ENCODE measurements around the gene ABHD14A.

DNA sequence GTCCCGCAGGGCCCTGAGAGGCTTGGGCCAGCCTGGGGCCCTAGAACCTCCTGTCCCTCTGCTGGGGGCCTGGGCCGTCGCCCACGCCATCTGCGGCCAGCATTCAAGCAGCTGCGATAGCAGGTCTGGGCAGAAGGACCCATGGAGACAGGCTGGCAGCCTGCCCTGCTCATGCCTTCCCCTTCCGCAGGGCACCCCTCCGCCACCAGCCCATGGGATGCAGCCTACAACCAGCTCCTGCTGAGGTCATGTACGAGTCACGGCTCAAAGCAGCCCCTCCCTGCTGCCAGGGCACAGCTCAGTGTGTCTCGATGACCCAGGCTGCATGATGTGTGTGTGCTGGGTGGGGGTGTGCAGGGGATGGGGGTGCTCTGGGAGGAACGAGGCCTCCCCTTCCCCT, 53.7 kb downstream of the ABHD14A start:
- TF ChIP-seq, protein P1, sequence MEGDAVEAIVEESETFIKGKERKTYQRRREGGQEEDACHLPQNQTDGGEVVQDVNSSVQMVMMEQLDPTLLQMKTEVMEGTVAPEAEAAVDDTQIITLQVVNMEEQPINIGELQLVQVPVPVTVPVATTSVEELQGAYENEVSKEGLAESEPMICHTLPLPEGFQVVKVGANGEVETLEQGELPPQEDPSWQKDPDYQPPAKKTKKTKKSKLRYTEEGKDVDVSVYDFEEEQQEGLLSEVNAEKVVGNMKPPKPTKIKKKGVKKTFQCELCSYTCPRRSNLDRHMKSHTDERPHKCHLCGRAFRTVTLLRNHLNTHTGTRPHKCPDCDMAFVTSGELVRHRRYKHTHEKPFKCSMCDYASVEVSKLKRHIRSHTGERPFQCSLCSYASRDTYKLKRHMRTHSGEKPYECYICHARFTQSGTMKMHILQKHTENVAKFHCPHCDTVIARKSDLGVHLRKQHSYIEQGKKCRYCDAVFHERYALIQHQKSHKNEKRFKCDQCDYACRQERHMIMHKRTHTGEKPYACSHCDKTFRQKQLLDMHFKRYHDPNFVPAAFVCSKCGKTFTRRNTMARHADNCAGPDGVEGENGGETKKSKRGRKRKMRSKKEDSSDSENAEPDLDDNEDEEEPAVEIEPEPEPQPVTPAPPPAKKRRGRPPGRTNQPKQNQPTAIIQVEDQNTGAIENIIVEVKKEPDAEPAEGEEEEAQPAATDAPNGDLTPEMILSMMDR (IDR thresholded peaks at IDR 0.05): no peak
- TF ChIP-seq POLR2A (IDR thresholded peaks at IDR 0.05): no peak

Data from testis (tissue), 2 donors.